Prostate gland (tissue), 2 donors: ENCODE results near the gene SH3PXD2B.

Experiments
- POLR2A ChIP-seq: fragments of 450-650 bp; IDR thresholded peaks from one replicate; pipeline ENCODE4 v1.6.1; 2016; ENCODE audit warnings: antibody characterized with exemption, mild to moderate bottlenecking
- TF ChIP-seq, protein P1 (sequence below), 4 experiments: fragments of 200-600 bp in 2 of 4; fragments of 450-650 bp in 2 of 4; sonication (generic) in 2 of 4; IDR thresholded peaks; 1 replicate in 3 of 4; 2 replicates in 1 of 4; pipeline ENCODE4 v1.5.1; 2016 to 2019; ENCODE audit warnings: antibody characterized with exemption in 4 of 4, mild to moderate bottlenecking in 2 of 4, moderate library complexity in 2 of 4

DNA sequence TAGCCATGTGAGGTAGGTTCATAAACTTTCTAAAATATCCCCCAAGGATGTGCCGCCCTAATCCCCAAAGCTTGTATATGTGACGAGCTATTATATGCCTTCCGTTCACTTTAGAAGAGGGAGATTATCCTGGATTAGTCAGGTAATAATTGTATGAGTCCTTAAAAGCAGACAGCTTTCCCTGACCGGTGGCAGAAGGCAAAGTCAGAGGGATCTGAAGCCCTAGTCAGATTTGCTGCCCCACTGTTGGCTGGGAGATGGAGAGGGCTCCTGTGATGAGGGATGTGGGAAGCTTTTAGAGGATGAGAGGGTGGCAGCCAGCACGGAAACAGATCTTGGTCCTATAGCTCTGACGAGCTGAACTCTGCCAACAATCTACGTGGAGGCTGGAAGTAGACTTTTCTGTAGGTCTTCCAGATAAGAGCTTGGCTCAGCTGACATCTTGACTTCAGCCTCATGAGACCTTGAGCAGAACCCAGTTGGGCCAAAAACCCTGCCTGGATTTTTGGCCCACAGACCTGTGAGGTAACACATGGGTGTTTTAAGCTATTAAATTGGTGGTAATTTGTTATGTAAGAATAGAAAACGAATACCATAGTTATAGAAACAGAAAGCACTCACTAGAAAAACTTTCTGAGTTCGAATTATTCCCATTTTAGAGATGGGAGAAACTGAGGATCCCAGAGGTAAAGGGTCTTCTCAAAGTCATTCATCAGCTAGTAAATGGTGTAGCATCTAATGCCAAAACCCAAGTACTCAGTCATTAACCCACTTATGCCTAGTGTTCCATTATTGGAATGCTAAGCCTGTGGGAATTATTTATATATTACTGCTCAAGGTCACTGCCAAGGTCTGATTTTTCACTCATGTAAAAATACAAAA lies 48.9 kb downstream of the SH3PXD2B start:
- no peak for TF ChIP-seq POLR2A
- TF ChIP-seq, protein P1, sequence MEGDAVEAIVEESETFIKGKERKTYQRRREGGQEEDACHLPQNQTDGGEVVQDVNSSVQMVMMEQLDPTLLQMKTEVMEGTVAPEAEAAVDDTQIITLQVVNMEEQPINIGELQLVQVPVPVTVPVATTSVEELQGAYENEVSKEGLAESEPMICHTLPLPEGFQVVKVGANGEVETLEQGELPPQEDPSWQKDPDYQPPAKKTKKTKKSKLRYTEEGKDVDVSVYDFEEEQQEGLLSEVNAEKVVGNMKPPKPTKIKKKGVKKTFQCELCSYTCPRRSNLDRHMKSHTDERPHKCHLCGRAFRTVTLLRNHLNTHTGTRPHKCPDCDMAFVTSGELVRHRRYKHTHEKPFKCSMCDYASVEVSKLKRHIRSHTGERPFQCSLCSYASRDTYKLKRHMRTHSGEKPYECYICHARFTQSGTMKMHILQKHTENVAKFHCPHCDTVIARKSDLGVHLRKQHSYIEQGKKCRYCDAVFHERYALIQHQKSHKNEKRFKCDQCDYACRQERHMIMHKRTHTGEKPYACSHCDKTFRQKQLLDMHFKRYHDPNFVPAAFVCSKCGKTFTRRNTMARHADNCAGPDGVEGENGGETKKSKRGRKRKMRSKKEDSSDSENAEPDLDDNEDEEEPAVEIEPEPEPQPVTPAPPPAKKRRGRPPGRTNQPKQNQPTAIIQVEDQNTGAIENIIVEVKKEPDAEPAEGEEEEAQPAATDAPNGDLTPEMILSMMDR (IDR thresholded peaks at IDR 0.05): no peak
